ENCODE measurements around the gene TM9SF3. TPM values are rescaled to one million over a fixed set of nuclear protein-coding genes. Genes with fewer than 3 reads are reported as not detected.
A peak's percentile ranks its signal among the peaks of the same experiment; 100 is the strongest.
"Not testable (repeated sequence)": the region's sequence is repeated elsewhere in the genome, so short reads cannot be mapped to it uniquely, and the experiment has no call there.

Gene TM9SF3
- total RNA-seq, 1 donor from 2014 or later: 151 TPM

DNA sequence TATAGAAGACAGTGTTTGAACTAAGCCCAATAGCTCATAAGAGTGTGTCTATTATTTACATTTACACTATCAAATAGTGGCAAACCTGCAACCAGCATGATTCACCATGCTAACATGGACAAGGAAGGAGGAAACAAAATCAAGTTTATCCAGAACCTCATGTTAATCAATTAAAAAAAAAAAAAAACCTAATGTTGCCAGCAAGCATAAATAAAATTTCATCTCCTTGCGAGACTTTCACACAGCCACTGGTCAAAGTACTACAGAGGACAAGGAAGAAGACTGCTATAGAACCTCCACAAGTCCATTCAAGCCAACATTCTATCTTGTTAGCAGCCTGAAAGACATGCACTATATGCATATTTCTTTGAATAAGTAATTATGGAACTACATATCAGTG, 9.7 kb downstream of the TM9SF3 start:
- Mint-ChIP-seq H3K4me3 (ENCODE audit: unreplicated experiment) (no peak overlapping the region), H3K36me3 (ENCODE audit: unreplicated experiment) (peaks cover 12% of the 10 kb centered on the region), H3K4me1 (ENCODE audit: unreplicated experiment) (peaks cover 32% of the 10 kb centered on the region), H3K27me3 (ENCODE audit: unreplicated experiment) (no peaks in the 10 kb centered on the region), H3K9me3 (ENCODE audit: unreplicated experiment) (no peaks in the 10 kb centered on the region), H3K27ac (ENCODE audit: unreplicated experiment) (no peak overlapping the region)
- no peak for DNase-seq (ENCODE audit: extremely low spot score, unreplicated experiment)
- TF ChIP-seq, protein P1, sequence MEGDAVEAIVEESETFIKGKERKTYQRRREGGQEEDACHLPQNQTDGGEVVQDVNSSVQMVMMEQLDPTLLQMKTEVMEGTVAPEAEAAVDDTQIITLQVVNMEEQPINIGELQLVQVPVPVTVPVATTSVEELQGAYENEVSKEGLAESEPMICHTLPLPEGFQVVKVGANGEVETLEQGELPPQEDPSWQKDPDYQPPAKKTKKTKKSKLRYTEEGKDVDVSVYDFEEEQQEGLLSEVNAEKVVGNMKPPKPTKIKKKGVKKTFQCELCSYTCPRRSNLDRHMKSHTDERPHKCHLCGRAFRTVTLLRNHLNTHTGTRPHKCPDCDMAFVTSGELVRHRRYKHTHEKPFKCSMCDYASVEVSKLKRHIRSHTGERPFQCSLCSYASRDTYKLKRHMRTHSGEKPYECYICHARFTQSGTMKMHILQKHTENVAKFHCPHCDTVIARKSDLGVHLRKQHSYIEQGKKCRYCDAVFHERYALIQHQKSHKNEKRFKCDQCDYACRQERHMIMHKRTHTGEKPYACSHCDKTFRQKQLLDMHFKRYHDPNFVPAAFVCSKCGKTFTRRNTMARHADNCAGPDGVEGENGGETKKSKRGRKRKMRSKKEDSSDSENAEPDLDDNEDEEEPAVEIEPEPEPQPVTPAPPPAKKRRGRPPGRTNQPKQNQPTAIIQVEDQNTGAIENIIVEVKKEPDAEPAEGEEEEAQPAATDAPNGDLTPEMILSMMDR (IDR thresholded peaks at IDR 0.05): no peak

GRCh38 chr10:96576277-96576980, 10.4 kb downstream of the TM9SF3 start:
- Mint-ChIP-seq H3K27me3 (ENCODE audit: unreplicated experiment) (no peaks in the 10 kb centered on the region), H3K27ac (ENCODE audit: unreplicated experiment) (peak overlapping the region; percentile 6), H3K36me3 (ENCODE audit: unreplicated experiment) (peaks cover 12% of the 10 kb centered on the region), H3K9me3 (ENCODE audit: unreplicated experiment) (no peaks in the 10 kb centered on the region), H3K4me1 (ENCODE audit: unreplicated experiment) (peaks cover 27% of the 10 kb centered on the region), H3K4me3 (ENCODE audit: unreplicated experiment) (no peak overlapping the region)
- TF ChIP-seq, protein P1 (IDR thresholded peaks at IDR 0.05): no peak
- no peak for DNase-seq (ENCODE audit: extremely low spot score, unreplicated experiment)

GRCh38 chr10:96574564-96574963, 12.2 kb downstream of the TM9SF3 start:
- not testable (repeated sequence) for H3K4me3 Mint-ChIP-seq (ENCODE audit: unreplicated experiment); H3K27ac Mint-ChIP-seq (ENCODE audit: unreplicated experiment); H3K27me3 Mint-ChIP-seq (ENCODE audit: unreplicated experiment); H3K9me3 Mint-ChIP-seq (ENCODE audit: unreplicated experiment); DNase-seq (ENCODE audit: extremely low spot score, unreplicated experiment)
- H3K4me1 Mint-ChIP-seq (ENCODE audit: unreplicated experiment): peaks cover 13% of the 10 kb centered on the region
- H3K36me3 Mint-ChIP-seq (ENCODE audit: unreplicated experiment): peaks cover 12% of the 10 kb centered on the region

- no peaks in the 10 kb centered on the region for H3K27me3 Mint-ChIP-seq (ENCODE audit: unreplicated experiment)
- no peak for DNase-seq (ENCODE audit: extremely low spot score, unreplicated experiment)
- no peak overlapping the region for H3K27ac Mint-ChIP-seq (ENCODE audit: unreplicated experiment)
- no peaks in the 10 kb centered on the region for H3K9me3 Mint-ChIP-seq (ENCODE audit: unreplicated experiment)
- TF ChIP-seq, protein P1 (IDR thresholded peaks at IDR 0.05): no peak
- H3K36me3 Mint-ChIP-seq (ENCODE audit: unreplicated experiment): peaks cover 12% of the 10 kb centered on the region
- H3K4me1 Mint-ChIP-seq (ENCODE audit: unreplicated experiment): peaks cover 19% of the 10 kb centered on the region
- no peak overlapping the region for H3K4me3 Mint-ChIP-seq (ENCODE audit: unreplicated experiment)
Measured at GRCh38 chr10:96573036-96573435, 13.8 kb downstream of the TM9SF3 start.

DNA sequence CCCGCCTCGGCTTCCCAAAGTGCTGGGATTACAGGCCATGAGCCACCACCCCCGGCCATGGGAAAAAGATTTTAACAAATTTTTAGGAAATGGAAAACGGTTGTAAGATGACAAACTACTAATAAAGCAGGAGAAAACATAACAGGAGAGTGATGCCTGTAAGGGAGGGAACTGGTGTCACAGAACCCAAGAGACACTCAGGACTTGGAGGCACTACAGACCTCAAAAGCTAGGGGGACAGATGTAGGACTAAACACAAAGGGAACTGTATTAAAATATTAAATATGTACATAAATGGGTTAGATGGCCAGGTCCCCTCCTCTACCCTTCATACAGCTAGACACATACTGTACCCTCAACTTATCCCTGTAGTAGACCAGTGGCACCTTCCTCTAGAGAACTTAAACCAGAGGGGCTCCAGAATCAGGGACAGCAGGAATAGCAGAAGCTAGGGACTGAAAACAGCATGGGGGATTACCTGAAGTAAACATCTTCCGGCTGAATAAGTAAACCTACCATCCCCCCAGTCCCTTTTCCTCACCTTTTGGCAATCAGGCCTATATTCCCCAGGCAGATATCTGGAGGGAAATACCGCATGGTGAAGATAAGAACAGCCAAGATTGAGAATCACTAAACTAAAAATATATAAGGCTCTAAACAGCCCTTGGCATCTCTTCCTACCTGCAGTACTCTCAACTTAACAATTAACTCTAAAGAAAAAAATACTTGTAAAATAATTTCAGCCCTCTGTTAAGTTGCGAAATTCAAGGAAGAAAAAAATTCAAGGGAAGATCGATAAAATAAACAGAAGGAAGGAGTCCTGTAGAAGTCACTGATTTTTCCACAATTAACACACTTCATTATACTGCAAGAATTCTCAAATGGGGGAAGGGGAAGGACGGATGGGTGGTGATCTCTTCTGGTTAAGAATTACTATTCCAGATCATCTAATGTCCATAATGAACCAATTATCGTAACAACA, 15.5 kb downstream of the TM9SF3 start:
- peaks cover 16% of the 10 kb centered on the region for H3K36me3 Mint-ChIP-seq (ENCODE audit: unreplicated experiment)
- TF ChIP-seq, protein P1 (IDR thresholded peaks at IDR 0.05): no peak
- no peaks in the 10 kb centered on the region for H3K9me3 Mint-ChIP-seq (ENCODE audit: unreplicated experiment)
- no peak overlapping the region for H3K27ac Mint-ChIP-seq (ENCODE audit: unreplicated experiment)
- H3K4me1 Mint-ChIP-seq (ENCODE audit: unreplicated experiment): peaks cover 20% of the 10 kb centered on the region
- DNase-seq (ENCODE audit: extremely low spot score, unreplicated experiment): no peak
- no peak overlapping the region for H3K4me3 Mint-ChIP-seq (ENCODE audit: unreplicated experiment)
- H3K27me3 Mint-ChIP-seq (ENCODE audit: unreplicated experiment): no peaks in the 10 kb centered on the region
